Fibroblast of villous mesenchyme (primary cell): ENCODE data around the gene VN1R5. TPM values are rescaled to one million over a fixed set of nuclear protein-coding genes. Genes with fewer than 3 reads are reported as not detected.
"Not testable (repeated sequence)": the region's sequence is repeated elsewhere in the genome, so short reads cannot be mapped to it uniquely, and the experiment has no call there.

Experiments used
- DNase-seq: peaks from one replicate; pipeline ENCODE4 v3.0.0-alpha.2; 2010; ENCODE audit warnings: low read depth
- H3K4me3 ChIP-seq: 2 replicates; pipeline ENCODE4 v1.5.1; 2011; ENCODE audit warnings: low read depth, mild to moderate bottlenecking, low read length
- total RNA-seq: library from RNA; depleted of rRNA; stranded (reverse); fragments of >200 nt; gene quantifications from 2 replicates; pipeline ENCODE4 v1.2.3, GENCODE V29; 2012
- TF ChIP-seq, protein P1 (sequence below): IDR thresholded peaks from 2 replicates; pipeline ENCODE4 v1.5.1; 2012; ENCODE audit warnings: low read depth, mild to moderate bottlenecking, low read length; ENCODE audit not compliant: insufficient read depth

The VN1R5 gene
- total RNA-seq, 1 donor: not detected

DNA sequence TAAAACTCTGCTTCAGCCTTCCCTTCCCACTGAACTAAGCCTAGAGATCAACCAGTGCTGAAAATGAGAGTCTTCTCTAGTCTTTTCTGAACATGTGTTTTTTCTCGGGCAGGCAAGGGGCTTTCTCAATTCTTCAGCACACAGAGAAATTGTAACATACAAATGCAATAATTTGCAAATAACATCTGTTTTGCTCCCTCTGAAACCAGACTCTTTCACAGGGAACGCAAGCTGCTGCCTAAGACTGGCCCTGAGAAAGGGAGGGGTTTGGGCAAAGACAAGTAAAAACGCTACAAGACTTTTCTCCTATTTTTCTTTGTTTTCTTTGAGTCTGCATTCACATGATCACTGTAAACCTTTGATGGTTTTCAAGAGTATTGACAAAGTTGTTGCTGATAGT, 39.6 kb upstream of the VN1R5 start:
- DNase-seq: no peak
- no peak overlapping the region for H3K4me3 ChIP-seq
- TF ChIP-seq, protein P1, sequence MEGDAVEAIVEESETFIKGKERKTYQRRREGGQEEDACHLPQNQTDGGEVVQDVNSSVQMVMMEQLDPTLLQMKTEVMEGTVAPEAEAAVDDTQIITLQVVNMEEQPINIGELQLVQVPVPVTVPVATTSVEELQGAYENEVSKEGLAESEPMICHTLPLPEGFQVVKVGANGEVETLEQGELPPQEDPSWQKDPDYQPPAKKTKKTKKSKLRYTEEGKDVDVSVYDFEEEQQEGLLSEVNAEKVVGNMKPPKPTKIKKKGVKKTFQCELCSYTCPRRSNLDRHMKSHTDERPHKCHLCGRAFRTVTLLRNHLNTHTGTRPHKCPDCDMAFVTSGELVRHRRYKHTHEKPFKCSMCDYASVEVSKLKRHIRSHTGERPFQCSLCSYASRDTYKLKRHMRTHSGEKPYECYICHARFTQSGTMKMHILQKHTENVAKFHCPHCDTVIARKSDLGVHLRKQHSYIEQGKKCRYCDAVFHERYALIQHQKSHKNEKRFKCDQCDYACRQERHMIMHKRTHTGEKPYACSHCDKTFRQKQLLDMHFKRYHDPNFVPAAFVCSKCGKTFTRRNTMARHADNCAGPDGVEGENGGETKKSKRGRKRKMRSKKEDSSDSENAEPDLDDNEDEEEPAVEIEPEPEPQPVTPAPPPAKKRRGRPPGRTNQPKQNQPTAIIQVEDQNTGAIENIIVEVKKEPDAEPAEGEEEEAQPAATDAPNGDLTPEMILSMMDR: no peak

DNA sequence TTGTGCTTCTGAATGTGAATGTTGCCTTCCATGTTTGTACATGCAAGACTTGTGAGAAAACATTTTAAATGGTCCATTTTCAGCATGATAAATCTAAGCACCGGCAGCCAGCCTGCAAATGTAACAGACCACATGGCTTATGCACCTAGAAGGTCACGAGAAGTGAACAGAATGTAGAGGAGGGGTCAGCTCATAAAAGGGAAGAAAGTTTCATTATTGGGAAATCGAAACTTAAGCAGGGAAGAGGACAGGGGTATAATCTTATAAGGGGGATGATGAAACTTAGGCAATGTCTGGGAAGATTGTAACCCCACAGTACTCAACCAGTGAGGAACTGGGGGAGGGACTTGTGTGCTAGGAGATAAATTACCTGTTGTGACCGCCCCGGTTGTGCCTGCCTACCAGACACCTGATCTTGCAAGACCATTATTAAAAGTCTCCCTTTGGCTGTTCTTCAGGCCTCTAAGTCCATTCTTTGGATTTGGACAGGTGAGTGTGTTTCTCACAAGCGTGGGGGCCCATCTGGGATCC, 37.7 kb upstream of the VN1R5 start:
- DNase-seq: no peak
- TF ChIP-seq, protein P1: no peak
- H3K4me3 ChIP-seq: no peak overlapping the region

DNA sequence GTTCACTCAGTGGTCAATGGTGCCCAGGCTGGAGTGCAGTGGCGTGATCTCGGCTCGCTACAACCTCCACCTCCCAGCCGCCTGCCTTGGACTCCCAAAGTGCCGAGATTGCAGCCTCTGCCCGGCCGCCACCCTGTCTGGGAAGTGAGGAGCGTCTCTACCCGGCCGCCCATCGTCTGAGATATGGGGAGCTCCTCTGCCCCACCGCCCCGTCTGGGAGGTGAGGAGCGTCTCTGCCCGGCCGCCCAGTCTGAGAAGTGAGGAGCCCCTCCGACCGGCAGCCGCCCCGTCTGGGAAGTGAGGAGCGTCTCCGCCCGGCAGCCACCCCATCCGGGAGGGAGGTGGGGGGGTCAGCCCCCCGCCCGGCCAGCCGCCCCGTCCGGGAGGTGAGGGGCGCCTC, 35.6 kb upstream of the VN1R5 start:
- not testable (repeated sequence) for DNase-seq, H3K4me3 ChIP-seq

DNA sequence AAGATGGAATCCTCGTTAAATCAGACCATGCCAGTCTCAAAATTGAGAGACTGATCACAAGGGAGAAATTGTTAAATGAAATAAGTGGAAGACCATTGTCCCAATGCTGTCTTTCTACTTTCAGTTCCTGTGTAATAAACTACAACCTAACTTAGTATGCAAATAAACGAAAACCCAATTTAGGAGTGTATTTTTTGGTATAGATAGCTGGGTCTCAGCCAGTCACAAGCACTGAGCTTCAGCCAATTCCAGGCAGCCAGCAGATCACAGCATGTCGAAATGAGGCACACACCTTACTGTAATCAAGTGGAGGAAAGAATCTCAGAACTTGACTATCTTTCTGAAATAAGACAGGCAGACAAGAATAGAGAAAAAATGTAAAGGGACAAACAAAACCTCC, 33.0 kb upstream of the VN1R5 start:
- TF ChIP-seq, protein P1: no peak
- no peak overlapping the region for H3K4me3 ChIP-seq
- DNase-seq: no peak

DNA sequence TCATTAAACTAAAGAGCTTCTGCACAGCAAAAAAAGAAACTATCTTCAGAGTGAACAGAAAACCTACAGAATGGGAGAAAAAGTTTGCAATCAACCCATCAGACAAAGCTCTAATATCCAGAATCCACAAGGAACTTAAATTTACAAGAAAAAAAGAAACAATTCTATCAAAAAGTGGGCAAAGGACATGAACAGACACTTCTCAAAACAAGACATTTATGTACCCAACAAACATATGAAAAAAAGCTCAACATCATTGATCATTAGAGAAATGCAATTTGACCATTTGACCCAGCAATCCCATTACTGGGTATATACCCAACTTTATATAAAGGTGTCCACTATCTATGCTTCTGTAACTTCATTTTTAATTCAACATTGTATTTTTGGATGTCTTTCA, 31.1 kb upstream of the VN1R5 start:
- no peak overlapping the region for H3K4me3 ChIP-seq
- TF ChIP-seq, protein P1: no peak
- DNase-seq: no peak

DNA sequence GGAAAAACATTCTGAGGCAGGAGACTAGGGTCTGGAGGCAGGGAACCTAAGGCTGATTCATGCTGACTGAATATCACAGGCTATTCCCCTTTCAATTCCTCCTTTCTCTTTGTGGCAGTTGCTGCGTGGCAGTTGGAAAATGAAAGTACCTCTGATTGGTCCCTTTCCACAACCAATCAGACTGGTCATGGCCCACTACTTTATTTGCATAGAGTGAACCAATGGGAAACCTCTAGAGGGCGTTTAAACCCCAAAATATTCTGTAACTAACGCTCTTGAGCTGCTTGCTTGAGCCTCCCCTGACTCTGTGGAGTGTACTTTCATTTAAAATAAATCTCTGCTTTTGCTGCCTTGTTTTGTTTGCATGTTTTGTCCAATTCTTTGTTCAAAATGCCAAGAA, 27.7 kb upstream of the VN1R5 start:
- peak; percentile 26 for DNase-seq
- TF ChIP-seq, protein P1: no peak
- H3K4me3 ChIP-seq: no peak overlapping the region

DNA sequence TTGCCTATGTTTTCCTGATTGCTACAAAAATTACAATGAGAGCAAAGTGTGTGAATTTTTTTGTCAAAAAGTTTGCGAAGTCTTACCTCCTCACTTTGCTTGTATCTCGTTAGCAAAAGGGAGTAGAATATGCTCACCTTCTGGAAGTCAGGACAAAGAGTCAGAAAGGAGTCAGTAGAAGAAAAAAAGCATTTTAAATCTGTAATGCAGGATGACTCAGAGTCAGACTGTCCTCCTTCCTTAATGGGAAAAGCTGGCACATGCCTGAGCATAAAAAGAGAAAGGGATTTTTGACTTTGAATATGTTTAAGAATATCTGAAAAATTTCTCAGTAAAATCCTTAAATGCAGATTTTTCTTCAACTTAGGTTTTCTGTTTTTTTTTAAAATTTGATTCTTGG, 14.2 kb upstream of the VN1R5 start:
- DNase-seq: no peak
- TF ChIP-seq, protein P1: no peak

More for the DNA sequence above, 14.2 kb upstream of the VN1R5 start:
- no peak overlapping the region for H3K4me3 ChIP-seq
